Activated T-cell treated with anti-CD3 and anti-CD28 coated beads, Interleukin-2, amount 50 U/mL, for 24 hours (primary cell): Measurements from ENCODE around the gene KMT2D.

Experiments used
- DNase-seq: peaks from one replicate; pipeline ENCODE4 v3.0.0-alpha.2; 2020
- H3K27ac Mint-ChIP-seq: 2 replicates; pipeline ENCODE4 v1.8.0; 2020; ENCODE audit warnings: mild to moderate bottlenecking, mixed read lengths
- H3K27me3 Mint-ChIP-seq: 2 replicates; pipeline ENCODE4 v1.8.0; 2020; ENCODE audit warnings: mixed read lengths
- H3K36me3 Mint-ChIP-seq: 2 replicates; pipeline ENCODE4 v1.8.0; 2020; ENCODE audit warnings: low read depth, mixed read lengths
- H3K4me1 Mint-ChIP-seq: 2 replicates; pipeline ENCODE4 v1.8.0; 2020; ENCODE audit warnings: low read depth, mixed read lengths
- H3K4me3 Mint-ChIP-seq: 2 replicates; pipeline ENCODE4 v1.8.0; 2020; ENCODE audit warnings: mild to moderate bottlenecking, moderate library complexity, mixed read lengths
- H3K9me3 Mint-ChIP-seq: 2 replicates; pipeline ENCODE4 v1.8.0; 2020; ENCODE audit warnings: mixed read lengths

KMT2D gene

GRCh38 chr12:49017891-49018260, 42.7 kb downstream of the KMT2D start:
- Mint-ChIP-seq H3K27me3 (no peaks in the 10 kb centered on the region), H3K4me3 (peak overlapping the region; percentile 90), H3K4me1 (peaks cover 39% of the 10 kb centered on the region), H3K27ac (peak overlapping the region; percentile 97), H3K9me3 (no peaks in the 10 kb centered on the region), H3K36me3 (peaks cover 75% of the 10 kb centered on the region)
- DNase-seq, result peak; percentile 65

GRCh38 chr12:49015196-49015595, 45.4 kb downstream of the KMT2D start:
- Mint-ChIP-seq H3K27ac (no peak overlapping the region), H3K36me3 (peaks cover 80% of the 10 kb centered on the region), H3K4me3 (no peak overlapping the region), H3K27me3 (no peaks in the 10 kb centered on the region), H3K4me1 (peaks cover 39% of the 10 kb centered on the region), H3K9me3 (no peaks in the 10 kb centered on the region)
- DNase-seq, result no peak

- peak; percentile 13 for DNase-seq
- peaks cover 85% of the 10 kb centered on the region for H3K36me3 Mint-ChIP-seq
Observed at GRCh38 chr12:49014547-49014946, 46.0 kb downstream of the KMT2D start.

GRCh38 chr12:49013428-49013827, 47.2 kb downstream of the KMT2D start:
- H3K9me3 Mint-ChIP-seq, result no peaks in the 10 kb centered on the region
- H3K4me3 Mint-ChIP-seq, result no peak overlapping the region
- H3K4me1 Mint-ChIP-seq, result peaks cover 27% of the 10 kb centered on the region
- peak; percentile 7 for DNase-seq
- no peaks in the 10 kb centered on the region for H3K27me3 Mint-ChIP-seq
- peaks cover 89% of the 10 kb centered on the region for H3K36me3 Mint-ChIP-seq
- H3K27ac Mint-ChIP-seq, result no peak overlapping the region

More at GRCh38 chr12:49014547-49014946, 46.0 kb downstream of the KMT2D start:
- H3K4me3 Mint-ChIP-seq, result no peak overlapping the region
- peaks cover 35% of the 10 kb centered on the region for H3K4me1 Mint-ChIP-seq
- no peaks in the 10 kb centered on the region for H3K27me3 Mint-ChIP-seq
- H3K27ac Mint-ChIP-seq, result no peak overlapping the region
- no peaks in the 10 kb centered on the region for H3K9me3 Mint-ChIP-seq

- no peak overlapping the region for H3K4me3 Mint-ChIP-seq
- peaks cover 24% of the 10 kb centered on the region for H3K4me1 Mint-ChIP-seq
- no peaks in the 10 kb centered on the region for H3K27me3 Mint-ChIP-seq
- H3K36me3 Mint-ChIP-seq, result peaks cover 88% of the 10 kb centered on the region
- no peak for DNase-seq
- no peak overlapping the region for H3K27ac Mint-ChIP-seq
- H3K9me3 Mint-ChIP-seq, result no peaks in the 10 kb centered on the region
Observed at GRCh38 chr12:49012739-49013138, 47.9 kb downstream of the KMT2D start.
